NCI-H524 (cell line): ENCODE measurements around the gene WWTR1.

ENCODE experiments used
- DNase-seq, 2 experiments: peaks; one replicate each; lab custom pipeline; 2025; lab: John Stamatoyannopoulos, UW

The WWTR1 gene

DNA sequence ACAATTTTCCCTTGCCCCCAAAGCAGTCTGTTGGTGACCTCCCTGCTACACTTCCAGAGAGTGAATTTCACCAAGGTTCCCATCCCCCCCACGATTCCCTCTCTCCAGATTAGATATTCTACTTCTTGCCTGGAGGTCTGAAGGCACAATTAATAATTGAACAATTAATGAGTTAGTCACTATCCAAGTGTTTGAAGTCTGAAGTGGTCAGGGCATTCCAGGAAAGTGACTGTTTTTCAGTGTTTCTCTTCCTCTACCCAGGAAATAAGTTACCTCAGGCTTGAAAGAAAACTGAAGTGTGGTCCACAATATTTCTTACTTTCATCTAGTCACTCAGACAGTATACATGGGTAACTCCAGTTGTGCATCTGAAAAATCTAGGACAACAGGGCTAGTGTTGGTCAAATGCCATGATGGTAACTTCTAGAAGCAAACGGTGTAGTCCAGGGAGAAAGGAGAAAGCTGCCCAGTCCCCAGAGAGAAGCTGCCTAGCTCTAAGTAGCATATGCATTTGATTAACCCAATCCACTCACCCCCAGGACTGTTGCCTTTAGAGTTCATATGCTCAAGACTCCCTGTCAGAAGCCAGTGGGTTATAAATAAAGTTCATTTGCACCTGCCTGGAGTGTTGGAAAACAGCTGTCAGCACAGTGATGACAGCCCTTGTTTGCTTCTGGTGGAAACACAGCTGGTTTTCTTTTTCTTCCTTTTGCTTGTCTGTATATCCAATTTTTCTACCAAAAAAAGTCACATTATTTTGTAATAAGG, 185.6 kb downstream of the WWTR1 start:
- DNase-seq = peak in 1 of 2 experiments; percentile 11

DNA sequence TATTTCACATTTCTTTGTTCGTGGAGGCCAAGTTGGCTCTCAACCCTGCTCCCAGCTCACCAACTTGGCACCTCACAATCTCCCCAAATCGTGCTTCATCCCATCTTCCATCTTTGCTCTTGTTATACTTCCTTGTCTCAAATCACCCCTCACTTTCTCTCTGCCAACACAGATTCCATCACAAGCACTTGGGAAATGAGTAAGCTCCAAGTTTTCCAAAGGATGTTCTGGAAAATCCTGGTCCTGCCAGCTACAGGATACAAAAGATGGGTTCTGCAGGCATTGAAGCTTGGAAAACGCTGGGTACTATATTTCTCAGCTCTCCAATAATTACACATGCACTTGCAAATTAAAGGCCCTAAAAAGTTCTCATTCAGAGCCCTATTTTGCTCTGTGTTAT, 187.4 kb downstream of the WWTR1 start:
- DNase-seq = no peak

DNA sequence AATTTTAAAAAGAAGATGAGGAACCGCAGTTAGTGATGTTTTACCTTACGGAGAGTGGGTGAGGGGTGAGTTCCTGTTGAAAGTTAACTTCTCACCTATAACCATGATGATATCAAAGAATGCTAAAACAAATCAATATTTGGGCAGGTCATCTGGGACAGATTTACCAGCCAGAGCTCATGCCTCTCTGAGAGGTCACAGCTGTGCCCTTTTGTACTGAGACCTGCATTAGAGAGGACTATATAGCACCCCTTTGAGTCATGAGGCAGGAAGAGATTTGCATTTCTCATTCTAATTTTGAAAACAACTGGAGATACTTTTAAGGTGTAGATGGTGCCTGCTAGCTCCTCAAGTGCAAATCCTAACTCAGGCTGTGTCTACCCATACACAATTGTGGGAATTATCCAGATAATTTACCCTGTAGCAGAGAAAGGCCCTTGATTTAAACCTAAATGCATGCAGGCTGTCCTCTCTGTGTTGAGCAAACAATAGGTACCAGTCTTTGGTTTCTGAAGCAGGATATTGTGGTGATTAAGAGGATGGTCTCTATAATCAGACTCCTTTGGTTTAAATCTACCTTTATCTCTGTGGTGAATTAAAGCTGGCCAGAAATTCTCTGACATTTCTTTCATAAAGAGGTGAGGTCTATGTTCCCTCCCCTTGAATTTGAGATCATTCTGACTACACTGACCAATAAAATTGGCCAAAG, 189.2 kb downstream of the WWTR1 start:
- no peak for DNase-seq
